ENCODE measurements around the gene P2RX1.

The P2RX1 gene

GRCh38 chr17:3895354-3895753 is 20.9 kb downstream of the P2RX1 start:
- Histone ChIP-seq H3K27me3 (ENCODE audit: insufficient read depth, low read length) (peaks cover 16% of the 10 kb centered on the region), H2BK12ac (ENCODE audit: low read length) (no peak overlapping the region), H4K8ac (ENCODE audit: low read depth, low read length) (no peak overlapping the region), H3K9ac (ENCODE audit: low read length) (no peak overlapping the region), H2AK5ac (ENCODE audit: low read length) (no peak overlapping the region), H2AFZ (ENCODE audit: insufficient read depth, low read length, poor library complexity) (no peak overlapping the region), H4K91ac (ENCODE audit: low read depth, low read length) (no peak overlapping the region), H2BK5ac (ENCODE audit: low read depth, low read length, poor library complexity) (no peak overlapping the region), H3K4ac (ENCODE audit: low read depth, low read length) (no peak overlapping the region), H3K79me2 (ENCODE audit: control insufficient read depth, insufficient read depth, low read length, poor library complexity) (no peaks in the 10 kb centered on the region), H3K18ac (ENCODE audit: low read length) (no peak overlapping the region), H2BK120ac (ENCODE audit: insufficient read depth, low read length, poor library complexity) (no peak overlapping the region), H3K4me3 (ENCODE audit: low read depth, low read length) (no peak overlapping the region), H3K4me1 (ENCODE audit: control insufficient read depth in 1 of 2, insufficient read depth in 2 of 2, low read length in 2 of 2) (peaks cover 4 to 14% of the 10 kb centered on the region in 2 experiments), H3K27ac (ENCODE audit: low read depth, low read length) (no peak overlapping the region), H3K23ac (ENCODE audit: low read length) (no peak overlapping the region), H3K14ac (ENCODE audit: low read length) (no peak overlapping the region), H4K12ac (ENCODE audit: low read depth, low read length) (no peak overlapping the region), H3K36me3 (ENCODE audit: control insufficient read depth in 1 of 2, insufficient read depth in 2 of 2, low read length in 2 of 2) (no peaks in the 10 kb centered on the region), H3K4me2 (ENCODE audit: low read length) (no peak overlapping the region), H3K79me1 (ENCODE audit: low read length) (peaks cover 2% of the 10 kb centered on the region), H3K9me3 (ENCODE audit: insufficient read depth, low read depth, low read length) (no peaks in the 10 kb centered on the region)
- WGBS (ENCODE audit: extremely low coverage, insufficient coverage, insufficient read length) = no CpG with 5 or more reads among the region's 3 CpGs
- no peak for DNase-seq

- Histone ChIP-seq H4K91ac (ENCODE audit: low read depth, low read length) (no peak overlapping the region), H4K8ac (ENCODE audit: low read depth, low read length) (no peak overlapping the region), H3K14ac (ENCODE audit: low read length) (no peak overlapping the region), H2BK5ac (ENCODE audit: low read depth, low read length, poor library complexity) (no peak overlapping the region), H3K4ac (ENCODE audit: low read depth, low read length) (no peak overlapping the region), H2BK12ac (ENCODE audit: low read length) (no peak overlapping the region), H3K4me3 (ENCODE audit: low read depth, low read length) (no peak overlapping the region), H2BK120ac (ENCODE audit: insufficient read depth, low read length, poor library complexity) (no peak overlapping the region), H3K27ac (ENCODE audit: low read depth, low read length) (no peak overlapping the region), H3K27me3 (ENCODE audit: insufficient read depth, low read length) (peaks cover 16% of the 10 kb centered on the region), H3K79me2 (ENCODE audit: control insufficient read depth, insufficient read depth, low read length, poor library complexity) (no peaks in the 10 kb centered on the region), H3K18ac (ENCODE audit: low read length) (no peak overlapping the region), H3K4me1 (ENCODE audit: control insufficient read depth in 1 of 2, insufficient read depth in 2 of 2, low read length in 2 of 2) (peaks cover 4 to 14% of the 10 kb centered on the region in 2 experiments), H3K23ac (ENCODE audit: low read length) (no peak overlapping the region), H3K9me3 (ENCODE audit: insufficient read depth, low read depth, low read length) (peaks cover 1% of the 10 kb centered on the region), H3K9ac (ENCODE audit: low read length) (no peak overlapping the region), H3K4me2 (ENCODE audit: low read length) (no peak overlapping the region), H4K12ac (ENCODE audit: low read depth, low read length) (no peak overlapping the region), H2AFZ (ENCODE audit: insufficient read depth, low read length, poor library complexity) (no peak overlapping the region), H3K79me1 (ENCODE audit: low read length) (peaks cover 2% of the 10 kb centered on the region), H3K36me3 (ENCODE audit: control insufficient read depth in 1 of 2, insufficient read depth in 2 of 2, low read length in 2 of 2) (no peaks in the 10 kb centered on the region), H2AK5ac (ENCODE audit: low read length) (no peak overlapping the region)
- WGBS (ENCODE audit: extremely low coverage, insufficient coverage, insufficient read length) = no CpG with 5 or more reads among the region's 2 CpGs
- no peak for DNase-seq
These were observed 21.3 kb downstream of the P2RX1 start for GRCh38 chr17:3894911-3895343.

GRCh38 chr17:3894188-3894587 is 22.1 kb downstream of the P2RX1 start:
- H3K4me3 ChIP-seq (ENCODE audit: low read depth, low read length) = no peak overlapping the region
- H3K27ac ChIP-seq (ENCODE audit: low read depth, low read length) = no peak overlapping the region
- no peak overlapping the region for H3K4me2 ChIP-seq (ENCODE audit: low read length)
- H3K9ac ChIP-seq (ENCODE audit: low read length) = no peak overlapping the region
- H2BK12ac ChIP-seq (ENCODE audit: low read length) = no peak overlapping the region
- no peak overlapping the region for H3K23ac ChIP-seq (ENCODE audit: low read length)
- H2AK5ac ChIP-seq (ENCODE audit: low read length) = no peak overlapping the region
- H2BK5ac ChIP-seq (ENCODE audit: low read depth, low read length, poor library complexity) = no peak overlapping the region
- no peak overlapping the region for H2BK120ac ChIP-seq (ENCODE audit: insufficient read depth, low read length, poor library complexity)
- peaks cover 4 to 14% of the 10 kb centered on the region in 2 experiments for H3K4me1 ChIP-seq (ENCODE audit: control insufficient read depth in 1 of 2, insufficient read depth in 2 of 2, low read length in 2 of 2)
- no peak overlapping the region for H3K18ac ChIP-seq (ENCODE audit: low read length)
- peaks cover 16% of the 10 kb centered on the region for H3K27me3 ChIP-seq (ENCODE audit: insufficient read depth, low read length)
- no peak overlapping the region for H3K4ac ChIP-seq (ENCODE audit: low read depth, low read length)
- no CpG with 5 or more reads among the region's 5 CpGs for WGBS (ENCODE audit: extremely low coverage, insufficient coverage, insufficient read length)
- DNase-seq = no peak
- H2AFZ ChIP-seq (ENCODE audit: insufficient read depth, low read length, poor library complexity) = no peak overlapping the region
- peaks cover 1% of the 10 kb centered on the region for H3K9me3 ChIP-seq (ENCODE audit: insufficient read depth, low read depth, low read length)
- no peaks in the 10 kb centered on the region for H3K79me2 ChIP-seq (ENCODE audit: control insufficient read depth, insufficient read depth, low read length, poor library complexity)
- no peak overlapping the region for H4K91ac ChIP-seq (ENCODE audit: low read depth, low read length)
- no peak overlapping the region for H3K14ac ChIP-seq (ENCODE audit: low read length)
- no peaks in the 10 kb centered on the region for H3K36me3 ChIP-seq (ENCODE audit: control insufficient read depth in 1 of 2, insufficient read depth in 2 of 2, low read length in 2 of 2)
- H4K12ac ChIP-seq (ENCODE audit: low read depth, low read length) = no peak overlapping the region
- no peak overlapping the region for H4K8ac ChIP-seq (ENCODE audit: low read depth, low read length)
- H3K79me1 ChIP-seq (ENCODE audit: low read length) = peaks cover 2% of the 10 kb centered on the region

GRCh38 chr17:3893720-3894116 is 22.5 kb downstream of the P2RX1 start:
- no peak overlapping the region for H3K23ac ChIP-seq (ENCODE audit: low read length)
- peaks cover 16% of the 10 kb centered on the region for H3K27me3 ChIP-seq (ENCODE audit: insufficient read depth, low read length)
- peaks cover 4 to 14% of the 10 kb centered on the region in 2 experiments for H3K4me1 ChIP-seq (ENCODE audit: control insufficient read depth in 1 of 2, insufficient read depth in 2 of 2, low read length in 2 of 2)
- H4K12ac ChIP-seq (ENCODE audit: low read depth, low read length) = no peak overlapping the region
- no CpG with 5 or more reads among the region's 7 CpGs for WGBS (ENCODE audit: extremely low coverage, insufficient coverage, insufficient read length)
- H3K4ac ChIP-seq (ENCODE audit: low read depth, low read length) = no peak overlapping the region
- H3K18ac ChIP-seq (ENCODE audit: low read length) = no peak overlapping the region
- H3K14ac ChIP-seq (ENCODE audit: low read length) = no peak overlapping the region
- no peaks in the 10 kb centered on the region for H3K36me3 ChIP-seq (ENCODE audit: control insufficient read depth in 1 of 2, insufficient read depth in 2 of 2, low read length in 2 of 2)
- H3K9me3 ChIP-seq (ENCODE audit: insufficient read depth, low read depth, low read length) = peaks cover 3% of the 10 kb centered on the region
- H4K91ac ChIP-seq (ENCODE audit: low read depth, low read length) = peak overlapping the region; percentile 45
- no peak overlapping the region for H4K8ac ChIP-seq (ENCODE audit: low read depth, low read length)
- DNase-seq = no peak
- peak overlapping the region; percentile 76 for H2AFZ ChIP-seq (ENCODE audit: insufficient read depth, low read length, poor library complexity)
- H2BK12ac ChIP-seq (ENCODE audit: low read length) = no peak overlapping the region
- H3K4me3 ChIP-seq (ENCODE audit: low read depth, low read length) = no peak overlapping the region
- no peak overlapping the region for H2BK5ac ChIP-seq (ENCODE audit: low read depth, low read length, poor library complexity)
- peak overlapping the region; percentile 80 for H3K4me2 ChIP-seq (ENCODE audit: low read length)
- no peak overlapping the region for H2BK120ac ChIP-seq (ENCODE audit: insufficient read depth, low read length, poor library complexity)
- peaks cover 2% of the 10 kb centered on the region for H3K79me1 ChIP-seq (ENCODE audit: low read length)
- no peaks in the 10 kb centered on the region for H3K79me2 ChIP-seq (ENCODE audit: control insufficient read depth, insufficient read depth, low read length, poor library complexity)
- H3K27ac ChIP-seq (ENCODE audit: low read depth, low read length) = no peak overlapping the region
- no peak overlapping the region for H3K9ac ChIP-seq (ENCODE audit: low read length)
- H2AK5ac ChIP-seq (ENCODE audit: low read length) = no peak overlapping the region

Measured in trophoblast cell (in vitro differentiated cells and primary cell).